GM21529 (cell line): ENCODE measurements around the gene MPP7.

Experiments used
- ATAC-seq: cut with Tn5 transposase; IDR thresholded peaks from one replicate; pipeline ENCODE4 v1.9.1; 2021; ENCODE audit not compliant: unreplicated experiment

MPP7 gene

GRCh38 chr10:28273343-28273742 lies 29.5 kb downstream of the MPP7 start:
- no peak for ATAC-seq

- ATAC-seq, result no peak
These were observed 32.9 kb downstream of the MPP7 start for GRCh38 chr10:28269842-28270456.

- no peak for ATAC-seq
These were observed 36.2 kb downstream of the MPP7 start for GRCh38 chr10:28266449-28267224.

- ATAC-seq, result no peak
These were observed 39.6 kb downstream of the MPP7 start for GRCh38 chr10:28263136-28263857.

- ATAC-seq, result no peak
These were observed 46.1 kb downstream of the MPP7 start for GRCh38 chr10:28256776-28257175.

- no peak for ATAC-seq
These were observed 48.4 kb downstream of the MPP7 start for GRCh38 chr10:28254290-28254985.

GRCh38 chr10:28253169-28253785 lies 49.6 kb downstream of the MPP7 start:
- ATAC-seq, result no peak
